ENCODE data around the gene OGDHL. TPM values are rescaled to one million over a fixed set of nuclear protein-coding genes. Genes with fewer than 3 reads are reported as not detected.

OGDHL gene
- total and polyA plus RNA-seq, 9 of the 15 experiments (the other 6 are each of a cell fraction or from before 2014, with no cell fraction given), result 0.01 to 1.8 (median 0.91) TPM

- TF ChIP-seq MYBL2 (IDR thresholded peaks at IDR 0.05; ENCODE audit: low read depth) (no peak), MYBL2 (CRISPR knock-in tag; IDR thresholded peaks at IDR 0.05; ENCODE audit: borderline replicate concordance) (no peak), KDM1A (IDR thresholded peaks at IDR 0.05) (no peak), MNT (conservative IDR thresholded peaks at IDR 0.05) (no peak)
These were observed 21.6 kb downstream of the OGDHL start (continued) for GRCh38 chr10:49740346-49741107.

GRCh38 chr10:49739426-49739825, 22.7 kb downstream of the OGDHL start:
- H2AFZ ChIP-seq (ENCODE audit: low read depth, low read length), result no peak overlapping the region
- no TSS peak for BruUV-seq (replicated peaks)
- peaks cover 0 to 12% of the 10 kb centered on the region in 2 experiments; a peak in 2 of 5 replicates for H3K4me1 ChIP-seq (replicated peaks in 1 of 2; ENCODE audit: control insufficient read depth in 2 of 2, insufficient read depth in 2 of 2, low read length in 2 of 2)
- intact Hi-C loops (cut with micrococcal nuclease) (no loop called here), in situ Hi-C loops (cut with MboI) (no loop called here)
- no peak overlapping the region for H3K4me3 ChIP-seq
- no peak overlapping the region for H3K4me2 ChIP-seq (ENCODE audit: insufficient read depth, low read length)
- peaks cover 0 to 48% of the 10 kb centered on the region in 2 experiments; a peak in 3 of 5 replicates for H3K27me3 ChIP-seq (ENCODE audit: control insufficient read depth in 2 of 2, insufficient read depth in 2 of 2, low read length in 2 of 2)
- no peaks in the 10 kb centered on the region for H3K9me3 ChIP-seq (replicated peaks; ENCODE audit: control insufficient read depth, insufficient read depth, low read depth, low read length)
- no peak overlapping the region for H3K9ac ChIP-seq (ENCODE audit: insufficient read depth in 1 of 2, low read depth in 2 of 2, low read length in 2 of 2)
- ChIA-PET POLR2A (no interaction called here), CTCF (ENCODE audit: low intra/inter-chr PET ratio) (no interaction called here)
- no peaks in the 10 kb centered on the region for H3K9me1 ChIP-seq (ENCODE audit: control insufficient read depth, insufficient read depth, low read length)
- WGBS (ENCODE audit: insufficient coverage, low coverage, missing lambda C conversion rate), result 2% methylated on average over 14 of the region's 14 CpGs
- ATAC-seq, result no peak
- H3K79me2 ChIP-seq (ENCODE audit: control insufficient read depth, insufficient read depth, low read length), result no peaks in the 10 kb centered on the region
- no peak for DNase-seq (ENCODE audit: extremely low read depth in 1 of 4, low spot score in 3 of 4)
- H4K20me1 ChIP-seq (replicated peaks; ENCODE audit: control insufficient read depth, insufficient read depth, low read length), result peaks cover 32% of the 10 kb centered on the region
- no peak for FAIRE-seq
- H3K27ac ChIP-seq (ENCODE audit: extremely low read depth, low read depth, low read length), result no peak overlapping the region
- no peaks in the 10 kb centered on the region for H3K36me3 ChIP-seq (ENCODE audit: control insufficient read depth, insufficient read depth, low read length)
- TF ChIP-seq E2F4 (CRISPR knock-in tag; IDR thresholded peaks at IDR 0.05; ENCODE audit: low read depth) (no peak), ARNT (IDR thresholded peaks at IDR 0.05) (no peak), ZBED1 (IDR thresholded peaks at IDR 0.05) (no peak), BRD4 (IDR thresholded peaks at IDR 0.05) (no peak), EGR1 (conservative IDR thresholded peaks at IDR 0.05) (no peak), PKNOX1 (IDR thresholded peaks at IDR 0.05) (no peak), NCOR1 (IDR thresholded peaks at IDR 0.05) (no peak), SMARCA5 (IDR thresholded peaks at IDR 0.05) (no peak), ZNF347 (CRISPR knock-in tag; IDR thresholded peaks at IDR 0.05; ENCODE audit: low read depth) (no peak), RNF219 (CRISPR knock-in tag; IDR thresholded peaks at IDR 0.05) (no peak), GATA2 (CRISPR knock-in tag; IDR thresholded peaks at IDR 0.05) (no peak), MCM2 (IDR thresholded peaks at IDR 0.05; ENCODE audit: low read depth) (no peak), PHF21A (IDR thresholded peaks at IDR 0.05; ENCODE audit: borderline replicate concordance, low read depth) (no peak), CBFB (CRISPR knock-in tag; IDR thresholded peaks at IDR 0.05) (no peak)

Measured in K562 (cell line).